Activated CD8-positive, alpha-beta memory T cell treated with anti-CD3 and anti-CD28 coated beads for 4 hours (primary cell): Measurements from ENCODE around the gene MCU.
"Not testable (repeated sequence)": the region's sequence is repeated elsewhere in the genome, so short reads cannot be mapped to it uniquely, and the experiment has no call there.

Source experiments
- DNase-seq, 2 donors: peaks; one replicate each; pipeline ENCODE4 v3.0.0-alpha.2; 2020; ENCODE audit warnings: low read depth in 2 of 2

MCU gene

GRCh38 chr10:72730479-72730878 is 38.5 kb downstream of the MCU start:
- DNase-seq: no peak

GRCh38 chr10:72731916-72732419 is 40.0 kb downstream of the MCU start:
- DNase-seq: no peak

- no peak for DNase-seq
Measured at GRCh38 chr10:72732521-72732920, 40.6 kb downstream of the MCU start.

- no peak for DNase-seq
Measured at GRCh38 chr10:72733989-72734388, 42.0 kb downstream of the MCU start.

GRCh38 chr10:72735288-72735936 is 43.5 kb downstream of the MCU start:
- DNase-seq: no peak

- DNase-seq: no peak
Measured at GRCh38 chr10:72736176-72736827, 44.4 kb downstream of the MCU start.

GRCh38 chr10:72736828-72737220 is 44.9 kb downstream of the MCU start:
- DNase-seq: no peak

- DNase-seq: not testable (repeated sequence)
Measured at GRCh38 chr10:72737357-72737756, 45.4 kb downstream of the MCU start.

GRCh38 chr10:72738486-72738885 is 46.5 kb downstream of the MCU start:
- DNase-seq: no peak

- no peak for DNase-seq
Measured at GRCh38 chr10:72740528-72740927, 48.6 kb downstream of the MCU start.

GRCh38 chr10:72742092-72742491 is 50.1 kb downstream of the MCU start:
- DNase-seq: no peak

- DNase-seq: no peak
Measured at GRCh38 chr10:72742797-72743196, 50.9 kb downstream of the MCU start.

GRCh38 chr10:72744566-72744965 is 52.6 kb downstream of the MCU start:
- DNase-seq: no peak

GRCh38 chr10:72746426-72747363 is 54.8 kb downstream of the MCU start:
- DNase-seq: no peak

- DNase-seq: no peak
Measured at GRCh38 chr10:72747521-72747920, 55.6 kb downstream of the MCU start.

- DNase-seq: no peak
Measured at GRCh38 chr10:72753760-72754231, 61.9 kb downstream of the MCU start.

GRCh38 chr10:72754275-72755032 is 62.5 kb downstream of the MCU start:
- DNase-seq: no peak

- no peak for DNase-seq
Measured at GRCh38 chr10:72756674-72757385, 64.9 kb downstream of the MCU start.

- no peak for DNase-seq
Measured at GRCh38 chr10:72757732-72758131, 65.8 kb downstream of the MCU start.

GRCh38 chr10:72758930-72759329 is 67.0 kb downstream of the MCU start:
- DNase-seq: not testable (repeated sequence)

GRCh38 chr10:72759584-72759983 is 67.6 kb downstream of the MCU start:
- no peak for DNase-seq
